H1 (cell line): ENCODE data around the gene LRRC61. TPM values are rescaled to one million over a fixed set of nuclear protein-coding genes. Genes with fewer than 3 reads are reported as not detected.

Source experiments
- CTCF ChIA-PET: fragments of 300-600 bp; sonication (Branson Sonifier 250); formaldehyde crosslinking; loops from one replicate; lab custom pipeline; 2021; ENCODE audit not compliant: partially characterized antibody; lab: Charles Lee
- POLR2A ChIA-PET: fragments of 300-600 bp; sonication (Branson Sonifier 250); formaldehyde crosslinking; loops from one replicate; lab custom pipeline; 2021; ENCODE audit warnings: inconsistent platforms; ENCODE audit not compliant: partially characterized antibody; lab: Charles Lee
- DNase-seq, 2 experiments: peaks; one replicate each; pipeline versions ENCODE4 v3.0.0 to v3.0.0-alpha.2; 2010 to 2022; ENCODE audit warnings: low spot score in 2 of 2, low read depth in 1 of 2, mixed read lengths in 1 of 2
- FAIRE-seq: peaks from 2 replicates; lab custom pipeline; 2011; peaks lifted over from hg19 to GRCh38; lab: Jason Lieb, UNC
- H2AFZ ChIP-seq: 2 replicates; pipeline ENCODE4 v1.8.1; 2012; ENCODE audit warnings: low read length, inconsistent platforms
- H2AK5ac ChIP-seq: 2 replicates; pipeline ENCODE4 v1.6.1; 2013; ENCODE audit warnings: low read depth, low read length
- H2BK120ac ChIP-seq: replicated peaks from 2 replicates; pipeline ENCODE3; 2013; ENCODE audit warnings: low read depth, low read length, inconsistent platforms
- H2BK12ac ChIP-seq: 2 replicates; pipeline ENCODE4 v1.6.1; 2013; ENCODE audit warnings: low read depth, low read length
- H2BK15ac ChIP-seq: 2 replicates; pipeline ENCODE4 v1.6.1; 2013; ENCODE audit warnings: low read length
- H2BK20ac ChIP-seq: 2 replicates; pipeline ENCODE4 v1.6.1; 2013; ENCODE audit warnings: low read length
- H2BK5ac ChIP-seq: 2 replicates; pipeline ENCODE4 v1.6.1; 2013; ENCODE audit warnings: low read depth, low read length
- H3K14ac ChIP-seq: 2 replicates; pipeline ENCODE4 v1.6.1; 2013; ENCODE audit warnings: inconsistent platforms; ENCODE audit not compliant: insufficient read length
- H3K18ac ChIP-seq: 2 replicates; pipeline ENCODE4 v1.6.1; 2013; ENCODE audit warnings: low read length; ENCODE audit errors: extremely low read depth
- H3K23ac ChIP-seq: 2 replicates; pipeline ENCODE4 v1.6.1; 2013; ENCODE audit warnings: inconsistent platforms; ENCODE audit not compliant: insufficient read length
- H3K23me2 ChIP-seq: 2 replicates; pipeline ENCODE4 v1.6.1; 2013; ENCODE audit warnings: low read depth, low read length
- H3K27ac ChIP-seq: 2 replicates; pipeline ENCODE4 v1.6.1; 2011; ENCODE audit warnings: low read depth, low read length, inconsistent platforms
- H3K27me3 ChIP-seq, 4 experiments: replicated peaks in 1 of 4; 1 replicate in 1 of 4; 2 replicates in 3 of 4; pipeline versions ENCODE4 v1.6.1 to v1.8.1; 2011 to 2013; ENCODE audit warnings: low read length in 3 of 4, mild to moderate bottlenecking in 3 of 4, inconsistent platforms in 2 of 4, mixed read lengths in 2 of 4, moderate library complexity in 1 of 4; ENCODE audit not compliant: control insufficient read depth in 3 of 4, insufficient read depth in 3 of 4; ENCODE audit errors: extremely low read depth in 1 of 4
- H3K36me3 ChIP-seq, 4 experiments: 2 replicates each; pipeline versions ENCODE4 v1.6.1 to v1.8.1; 2011 to 2013; ENCODE audit warnings: mild to moderate bottlenecking in 4 of 4, low read length in 3 of 4, moderate library complexity in 2 of 4, control low read depth in 1 of 4, inconsistent platforms in 1 of 4; ENCODE audit not compliant: insufficient read depth in 4 of 4, control insufficient read depth in 2 of 4
- H3K4ac ChIP-seq: replicated peaks from 2 replicates; pipeline ENCODE3; 2013; ENCODE audit warnings: low read length, low read depth, mixed read lengths, inconsistent platforms; ENCODE audit not compliant: insufficient read length
- H3K4me1 ChIP-seq, 4 experiments: replicated peaks in 1 of 4; 1 replicate in 1 of 4; 2 replicates in 3 of 4; pipeline versions ENCODE4 v1.6.1 to v1.8.1; 2011 to 2013; ENCODE audit warnings: low read length in 3 of 4, inconsistent platforms in 2 of 4, mixed read lengths in 1 of 4; ENCODE audit not compliant: insufficient read depth in 4 of 4, control insufficient read depth in 3 of 4
- H3K4me2 ChIP-seq, 2 experiments: 2 replicates each; pipeline versions ENCODE4 v1.6.1 to v1.8.1; 2011 to 2013; ENCODE audit warnings: low read depth in 2 of 2, low read length in 2 of 2, control low read depth in 1 of 2, inconsistent platforms in 1 of 2, mild to moderate bottlenecking in 1 of 2; ENCODE audit not compliant: insufficient read depth in 1 of 2
- H3K4me3 ChIP-seq, 4 experiments: fragments of 200-600, 300-600 bp in 1 of 4; sonication (generic), shearing (Covaris generic), sonication (Bioruptor Twin) in 1 of 4; 2 replicates each; pipeline versions ENCODE4 v1.5.1 to v1.8.1; 2011 to 2016; ENCODE audit warnings: low read length in 4 of 4, low read depth in 3 of 4, control low read depth in 2 of 4, inconsistent platforms in 2 of 4, mild to moderate bottlenecking in 2 of 4, mixed read lengths in 1 of 4, moderate library complexity in 1 of 4; ENCODE audit not compliant: insufficient read depth in 2 of 4; ENCODE audit errors: extremely low read depth in 1 of 4
- H3K56ac ChIP-seq: replicated peaks from 2 replicates; pipeline ENCODE3; 2013; ENCODE audit warnings: low read depth, mild to moderate bottlenecking, mixed read lengths, low read length, inconsistent platforms; ENCODE audit not compliant: insufficient read length
- H3K79me1 ChIP-seq: 2 replicates; pipeline ENCODE4 v1.6.1; 2013; ENCODE audit warnings: low read depth, low read length, control low read depth
- H3K79me2 ChIP-seq, 2 experiments: 2 replicates each; pipeline versions ENCODE4 v1.6.1 to v1.8.1; 2012 to 2013; ENCODE audit warnings: low read length in 2 of 2, mild to moderate bottlenecking in 2 of 2, inconsistent platforms in 1 of 2; ENCODE audit not compliant: insufficient read depth in 2 of 2, control insufficient read depth in 1 of 2
- H3K9ac ChIP-seq, 4 experiments: replicated peaks in 1 of 4; 1 replicate in 1 of 4; 2 replicates in 3 of 4; pipeline versions ENCODE4 v1.6.1 to v1.8.1; 2011 to 2013; ENCODE audit warnings: low read depth in 3 of 4, low read length in 3 of 4, control low read depth in 2 of 4, mild to moderate bottlenecking in 2 of 4, moderate library complexity in 2 of 4, inconsistent platforms in 1 of 4; ENCODE audit errors: extremely low read depth in 1 of 4
- H3K9me3 ChIP-seq, 2 experiments: 2 replicates each; pipeline versions ENCODE4 v1.6.1 to v1.8.1; 2012 to 2013; ENCODE audit warnings: mild to moderate bottlenecking in 2 of 2, moderate library complexity in 2 of 2, control low read depth in 1 of 2, inconsistent platforms in 1 of 2, low read depth in 1 of 2, low read length in 1 of 2, mixed read lengths in 1 of 2; ENCODE audit not compliant: insufficient read depth in 2 of 2
- H4K20me1 ChIP-seq, 2 experiments: replicated peaks in 1 of 2; 2 replicates each; pipeline versions ENCODE3 to v1.8.1; 2011 to 2013; ENCODE audit warnings: inconsistent platforms in 2 of 2, low read length in 2 of 2, mild to moderate bottlenecking in 1 of 2; ENCODE audit not compliant: insufficient read depth in 2 of 2, control insufficient read depth in 1 of 2
- H4K5ac ChIP-seq: 2 replicates; pipeline ENCODE4 v1.6.1; 2013; ENCODE audit warnings: low read length, low read depth, mixed read lengths, inconsistent platforms; ENCODE audit not compliant: insufficient read length
- H4K8ac ChIP-seq: 2 replicates; pipeline ENCODE4 v1.8.0; 2013; ENCODE audit warnings: mild to moderate bottlenecking, moderate library complexity, low read length, inconsistent platforms; ENCODE audit not compliant: insufficient read depth; ENCODE audit errors: extremely low read depth
- H4K91ac ChIP-seq: replicated peaks from 2 replicates; pipeline ENCODE3; 2013; ENCODE audit warnings: low read length, mixed read lengths, inconsistent platforms; ENCODE audit not compliant: insufficient read length
- RFX5 ChIP-seq: IDR thresholded peaks from 2 replicates; pipeline ENCODE4 v1.6.1; 2011; ENCODE audit warnings: low read depth, low read length, improper control_type of control experiment, borderline replicate concordance
- RXRA ChIP-seq: IDR thresholded peaks from 2 replicates; pipeline ENCODE4 v1.6.1; 2011; ENCODE audit warnings: low read depth, mild to moderate bottlenecking, low read length, moderate library complexity; ENCODE audit not compliant: insufficient read depth
- SUZ12 ChIP-seq: fragments of 200-600 bp; sonication (generic); IDR thresholded peaks from 2 replicates; pipeline ENCODE4 v1.6.1; 2012; ENCODE audit warnings: mild to moderate bottlenecking, inconsistent platforms, low read length, moderate library complexity, mixed read lengths
- TAF7 ChIP-seq: optimal IDR thresholded peaks from 2 replicates; pipeline ENCODE3; 2011; ENCODE audit warnings: low read depth, mild to moderate bottlenecking, inconsistent platforms, low read length, moderate library complexity, borderline replicate concordance
- ZNF274 ChIP-seq: IDR thresholded peaks from 2 replicates; pipeline ENCODE4 v1.7.0; 2012; ENCODE audit warnings: low read length, borderline replicate concordance; ENCODE audit errors: extremely low read depth
- WGBS, 2 experiments: shearing (Covaris generic) in 1 of 2; methylation state at CpG; one replicate each; pipeline versions ENCODE4 v1.1.6 to v1.1.7; 2013 to 2015; ENCODE audit warnings: low lambda C conversion rate in 2 of 2, mixed read lengths in 2 of 2, inconsistent platforms in 1 of 2, low coverage in 1 of 2, missing lambda C conversion rate in 1 of 2; ENCODE audit not compliant: insufficient replicate concordance in 2 of 2, insufficient coverage in 1 of 2, insufficient read length in 1 of 2; ENCODE audit errors: extremely low coverage in 1 of 2, missing lambda C conversion rate in 1 of 2; 5-methylcytosine and 5-hydroxymethylcytosine counted together
- polyA plus RNA-seq, 7 experiments: library from polyadenylated mRNA; depleted of rRNA in 3 of 7; stranded (reverse) in 5 of 7; unstranded in 2 of 7; fragments of >200 nt in 5 of 7; fragments of 200-250 nt in 2 of 7; gene quantifications; 1 replicate in 5 of 7; 2 replicates in 1 of 7; 4 replicates in 1 of 7; pipeline versions ENCODE4 v1.2.1 to v1.2.3, GENCODE V29; 2011 to 2013; ENCODE audit warnings: missing spikeins in 2 of 7, mixed read lengths in 2 of 7
- total RNA-seq: library from RNA; stranded (reverse); fragmentation: NEBNext Ultra II Directional; extraction: Animal tissue kit (Norgen Biotek cat#: 25700); gene quantifications from 2 replicates; pipeline ENCODE4 v1.2.1, GENCODE V29; 2021
- TF ChIP-seq, protein P1 (sequence below): IDR thresholded peaks from 2 replicates; pipeline ENCODE4 v1.6.1; 2012; ENCODE audit warnings: inconsistent platforms

LRRC61 gene
- total and polyA plus RNA-seq, 2 of the 8 experiments (the other 6 are each of a cell fraction or from before 2014, with no cell fraction given), result 0.73 to 44.8 TPM

DNA sequence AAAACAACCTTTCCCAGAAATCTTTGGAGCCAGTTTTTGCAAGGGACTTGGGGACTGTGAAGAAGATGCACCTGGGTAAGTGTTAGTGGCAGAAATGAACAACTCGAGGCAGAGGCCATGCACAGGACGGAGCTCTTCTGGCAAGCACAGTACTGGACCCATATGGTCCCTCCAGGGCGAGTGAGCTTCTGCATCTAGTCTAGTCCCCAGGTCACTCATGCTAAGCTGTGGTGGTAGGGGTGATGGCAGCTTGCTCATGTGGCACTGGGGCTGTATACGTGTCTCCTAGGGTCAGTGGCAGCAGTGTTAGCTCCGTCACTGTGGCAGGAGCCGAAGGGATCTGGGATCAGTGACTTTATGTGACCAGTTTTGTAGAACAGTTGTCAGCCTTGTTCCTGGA lies 9.3 kb upstream of the LRRC61 start:
- ChIA-PET POLR2A (interaction anchor here (1.0 kb wide), 2 partner anchors 55 to 56 kb away, joined by 3 to 4 read pairs; partner anchors contain the start of gene REPIN1), CTCF (interaction anchor here (0.9 to 2.1 kb wide), 11 partner anchors 10 to 135 kb away, joined by 3 to 7 read pairs (median 3); partner anchors contain the start of genes ACTR3C and LRRC61)
- TF ChIP-seq RXRA, result no peak
- TF ChIP-seq ZNF274, result no peak
- TF ChIP-seq TAF7, result no peak
- no peak for TF ChIP-seq RFX5
- TF ChIP-seq, protein P1, sequence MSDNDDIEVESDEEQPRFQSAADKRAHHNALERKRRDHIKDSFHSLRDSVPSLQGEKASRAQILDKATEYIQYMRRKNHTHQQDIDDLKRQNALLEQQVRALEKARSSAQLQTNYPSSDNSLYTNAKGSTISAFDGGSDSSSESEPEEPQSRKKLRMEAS, result no peak
- no peak for TF ChIP-seq SUZ12
- Histone ChIP-seq H3K9me3 (no peaks in the 10 kb centered on the region), H3K56ac (no peak overlapping the region), H4K8ac (no peak overlapping the region), H2AFZ (no peak overlapping the region), H3K18ac (no peak overlapping the region), H2BK12ac (no peak overlapping the region; the same call in 1 of the 2 replicates), H3K27ac (no peak overlapping the region), H3K23ac (no peak overlapping the region), H4K91ac (peak overlapping the region; percentile 67), H3K79me1 (no peaks in the 10 kb centered on the region), H3K4me3 (no peak overlapping the region), H2BK15ac (0 out of 2 replicates have a peak overlapping the region, but pooled peaks have one; percentile 65), H4K20me1 (no peaks in the 10 kb centered on the region), H3K36me3 (no peaks in the 10 kb centered on the region), H3K27me3 (peaks cover 0 to 4% (median 0%) of the 10 kb centered on the region in 4 experiments; a peak in 2 of 7 replicates), H3K9ac (no peak overlapping the region), H3K14ac (no peak overlapping the region), H3K23me2 (no peaks in the 10 kb centered on the region; the same call in 1 of the 2 replicates), H2BK20ac (no peak overlapping the region; the same call in 1 of the 2 replicates), H3K4me1 (peaks cover 0 to 22% (median 11%) of the 10 kb centered on the region in 4 experiments; a peak in 6 of 7 replicates), H4K5ac (no peak overlapping the region), H2AK5ac (no peak overlapping the region), H2BK120ac (no peak overlapping the region), H3K79me2 (no peaks in the 10 kb centered on the region), H2BK5ac (no peak overlapping the region; the same call in 1 of the 2 replicates), H3K4me2 (no peak overlapping the region; a peak in 1 of 4 replicates), H3K4ac (no peak overlapping the region)
- WGBS, 2 experiments, result 90% methylated on average over 6 of the region's 6 CpGs; no CpG with 5 or more reads in 1 of the 2 experiments
- DNase-seq (no peak), FAIRE-seq (no peak)
